Activated CD8-positive, alpha-beta T cell treated with anti-CD3 and anti-CD28 coated beads for 36 hours (primary cell): ENCODE data around the gene RICTOR. TPM values are rescaled to one million over a fixed set of nuclear protein-coding genes. Genes with fewer than 3 reads are reported as not detected.

ENCODE experiments used
- ATAC-seq: fragments of 200-7000 bp; cut with Tn5 transposase; one replicate; pipeline ENCODE4 v1.10.0; 2021; ENCODE audit warnings: mild to moderate bottlenecking, moderate library complexity
- CTCF ChIA-PET: fragments of 350-600 bp; sonication (Branson Sonifier 250); formaldehyde crosslinking; loops from one replicate; lab custom pipeline; 2021; ENCODE audit warnings: antibody characterized with exemption; lab: Charles Lee
- POLR2A ChIA-PET: fragments of 350-600 bp; sonication (Branson Sonifier 250); formaldehyde crosslinking; loops from one replicate; lab custom pipeline; 2021; ENCODE audit warnings: antibody characterized with exemption; lab: Charles Lee
- DNase-seq: peaks from one replicate; pipeline ENCODE4 v3.0.0-alpha.2; 2020
- H3K27ac Mint-ChIP-seq: one replicate; pipeline ENCODE4 v1.8.0; 2021; ENCODE audit warnings: mild to moderate bottlenecking, mixed read lengths
- H3K27me3 Mint-ChIP-seq: one replicate; pipeline ENCODE4 v1.8.0; 2021; ENCODE audit warnings: mixed read lengths
- H3K36me3 Mint-ChIP-seq: one replicate; pipeline ENCODE4 v1.8.0; 2021; ENCODE audit warnings: low read depth, mixed read lengths
- H3K4me1 Mint-ChIP-seq: one replicate; pipeline ENCODE4 v1.8.0; 2021; ENCODE audit warnings: low read depth, mixed read lengths
- H3K4me3 Mint-ChIP-seq: one replicate; pipeline ENCODE4 v1.8.0; 2021; ENCODE audit warnings: mild to moderate bottlenecking, moderate library complexity, mixed read lengths
- H3K9me3 Mint-ChIP-seq: one replicate; pipeline ENCODE4 v1.8.0; 2021; ENCODE audit warnings: mixed read lengths
- intact Hi-C: fragments of 100-400 bp; cut with micrococcal nuclease; formaldehyde crosslinking; loops from one replicate; pipeline ENCODE4 v1.10.0; 2022
- total RNA-seq, 2 experiments: library from RNA; stranded (reverse); gene quantifications; one replicate each; pipeline ENCODE4 v1.2.3, GENCODE V29; 2021
- TF ChIP-seq, protein P1 (sequence below): fragments of 200-600 bp; IDR thresholded peaks from one replicate; pipeline ENCODE4 v1.8.0; 2022; ENCODE audit warnings: antibody characterized with exemption, mild to moderate bottlenecking

RICTOR gene
- total RNA-seq, 2 experiments from 2014 or later: 23.9 to 26.1 TPM

- H3K4me1 Mint-ChIP-seq: peaks cover 59% of the 10 kb centered on the region
- H3K36me3 Mint-ChIP-seq: peaks cover 36% of the 10 kb centered on the region
- no peaks in the 10 kb centered on the region for H3K9me3 Mint-ChIP-seq
- no peak for DNase-seq
- H3K27me3 Mint-ChIP-seq: no peaks in the 10 kb centered on the region
- no peak overlapping the region for H3K4me3 Mint-ChIP-seq
- TF ChIP-seq, protein P1, sequence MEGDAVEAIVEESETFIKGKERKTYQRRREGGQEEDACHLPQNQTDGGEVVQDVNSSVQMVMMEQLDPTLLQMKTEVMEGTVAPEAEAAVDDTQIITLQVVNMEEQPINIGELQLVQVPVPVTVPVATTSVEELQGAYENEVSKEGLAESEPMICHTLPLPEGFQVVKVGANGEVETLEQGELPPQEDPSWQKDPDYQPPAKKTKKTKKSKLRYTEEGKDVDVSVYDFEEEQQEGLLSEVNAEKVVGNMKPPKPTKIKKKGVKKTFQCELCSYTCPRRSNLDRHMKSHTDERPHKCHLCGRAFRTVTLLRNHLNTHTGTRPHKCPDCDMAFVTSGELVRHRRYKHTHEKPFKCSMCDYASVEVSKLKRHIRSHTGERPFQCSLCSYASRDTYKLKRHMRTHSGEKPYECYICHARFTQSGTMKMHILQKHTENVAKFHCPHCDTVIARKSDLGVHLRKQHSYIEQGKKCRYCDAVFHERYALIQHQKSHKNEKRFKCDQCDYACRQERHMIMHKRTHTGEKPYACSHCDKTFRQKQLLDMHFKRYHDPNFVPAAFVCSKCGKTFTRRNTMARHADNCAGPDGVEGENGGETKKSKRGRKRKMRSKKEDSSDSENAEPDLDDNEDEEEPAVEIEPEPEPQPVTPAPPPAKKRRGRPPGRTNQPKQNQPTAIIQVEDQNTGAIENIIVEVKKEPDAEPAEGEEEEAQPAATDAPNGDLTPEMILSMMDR: no peak
- no peak overlapping the region for H3K27ac Mint-ChIP-seq
- CTCF ChIA-PET: interaction anchor here (1.2 to 1.4 kb wide), 2 partner anchors 13 to 77 kb away, joined by 3 read pairs; no protein-coding TSS in a partner anchor
- ATAC-seq: no peak
- POLR2A ChIA-PET: no interaction called here
- intact Hi-C loops: no loop called here
These were observed 54.9 kb downstream of the RICTOR start for GRCh38 chr5:39019254-39019653.

DNA sequence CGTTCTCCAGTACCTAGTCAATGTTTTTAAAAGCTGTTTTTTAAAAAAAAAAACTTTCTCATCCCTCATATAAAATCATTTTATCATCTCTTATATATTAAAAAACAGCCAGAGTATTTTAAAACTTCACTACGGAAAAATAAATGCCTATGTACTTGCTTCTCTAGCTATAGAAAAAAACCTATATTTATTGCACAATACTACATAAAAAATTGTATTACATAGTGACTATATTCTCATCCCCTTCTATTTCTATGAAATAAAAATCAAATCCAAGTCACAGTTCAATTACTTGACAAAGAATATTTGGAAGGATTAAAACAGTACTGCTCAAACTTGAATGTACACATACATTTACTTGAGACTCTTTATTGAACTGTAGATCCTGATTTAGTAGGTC lies 56.7 kb downstream of the RICTOR start:
- Mint-ChIP-seq H3K27me3 (no peaks in the 10 kb centered on the region), H3K36me3 (peaks cover 39% of the 10 kb centered on the region), H3K9me3 (peaks cover 3% of the 10 kb centered on the region), H3K4me3 (no peak overlapping the region), H3K27ac (no peak overlapping the region), H3K4me1 (peaks cover 47% of the 10 kb centered on the region)
- TF ChIP-seq, protein P1: no peak
- no peak for DNase-seq
- ChIA-PET CTCF (no interaction called here), POLR2A (no interaction called here)
- intact Hi-C loops: no loop called here
- no peak for ATAC-seq

GRCh38 chr5:39016587-39017275 lies 57.5 kb downstream of the RICTOR start:
- TF ChIP-seq, protein P1: no peak
- Mint-ChIP-seq H3K4me1 (peaks cover 41% of the 10 kb centered on the region), H3K27me3 (no peaks in the 10 kb centered on the region), H3K27ac (peak overlapping the region; percentile 26), H3K4me3 (no peak overlapping the region), H3K9me3 (peaks cover 9% of the 10 kb centered on the region), H3K36me3 (peaks cover 47% of the 10 kb centered on the region)
- ChIA-PET POLR2A (no interaction called here), CTCF (no interaction called here)
- intact Hi-C loops: no loop called here
- ATAC-seq (no peak), DNase-seq (no peak)

DNA sequence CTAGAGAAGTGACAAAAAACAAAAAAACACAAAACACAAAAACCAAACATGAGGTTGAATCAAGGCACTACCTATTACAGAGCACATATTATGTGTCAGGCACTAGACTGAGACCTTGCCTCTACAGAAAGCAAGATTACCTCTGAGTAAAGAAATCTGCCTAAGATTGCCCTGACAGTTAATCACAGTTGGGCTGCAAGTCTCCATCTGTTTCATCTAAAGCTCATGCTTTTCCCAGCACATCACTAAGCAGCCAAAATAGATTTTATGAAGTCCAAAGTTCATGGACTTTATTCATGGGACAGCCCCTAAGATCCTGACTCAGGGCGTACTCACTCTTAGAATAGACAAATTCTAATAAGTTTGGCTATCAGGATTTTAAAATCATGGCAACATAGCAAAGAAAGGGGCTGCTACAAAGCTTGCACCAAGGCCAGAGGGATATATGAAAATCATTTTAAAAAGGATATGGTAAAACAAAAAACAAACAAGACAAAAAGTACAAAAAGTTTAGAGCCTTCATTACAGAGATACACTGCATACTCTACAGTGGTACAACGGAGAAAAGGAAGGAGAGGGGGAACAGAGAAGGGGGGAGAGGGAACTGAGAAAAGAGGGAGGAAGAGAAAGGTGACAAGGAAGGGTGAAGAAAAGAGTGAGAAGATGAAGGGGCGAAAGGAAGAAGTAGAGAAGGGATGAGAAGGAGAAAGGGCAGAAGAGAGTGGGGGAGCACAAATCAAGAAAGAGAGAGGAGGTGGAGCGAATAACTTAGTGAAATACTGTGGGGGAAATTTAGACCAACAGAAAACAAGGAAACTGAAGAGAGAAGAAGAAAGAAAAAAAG lies 58.2 kb downstream of the RICTOR start:
- H3K36me3 Mint-ChIP-seq: peaks cover 49% of the 10 kb centered on the region
- peak; percentile 81 for ATAC-seq
- H3K4me1 Mint-ChIP-seq: peaks cover 35% of the 10 kb centered on the region
- peaks cover 16% of the 10 kb centered on the region for H3K9me3 Mint-ChIP-seq
- no peak for DNase-seq
- peak overlapping the region; percentile 32 for H3K27ac Mint-ChIP-seq
- H3K27me3 Mint-ChIP-seq: no peaks in the 10 kb centered on the region
- ChIA-PET POLR2A (no interaction called here), CTCF (interaction anchor here (0.8 to 1.4 kb wide), 2 partner anchors 10 to 23 kb away, joined by 3 to 5 read pairs; no protein-coding TSS in a partner anchor)
- TF ChIP-seq, protein P1: no peak
- intact Hi-C loops: no loop called here
- H3K4me3 Mint-ChIP-seq: no peak overlapping the region

- H3K4me1 Mint-ChIP-seq: peaks cover 33% of the 10 kb centered on the region
- no peaks in the 10 kb centered on the region for H3K27me3 Mint-ChIP-seq
- no peak for ATAC-seq
- ChIA-PET CTCF (interaction anchor here (0.7 to 2.8 kb wide), 2 partner anchors 9 to 66 kb away, joined by 3 to 17 read pairs; no protein-coding TSS in a partner anchor), POLR2A (no interaction called here)
- peaks cover 22% of the 10 kb centered on the region for H3K9me3 Mint-ChIP-seq
- DNase-seq: no peak
- peaks cover 53% of the 10 kb centered on the region for H3K36me3 Mint-ChIP-seq
- no peak overlapping the region for H3K4me3 Mint-ChIP-seq
- TF ChIP-seq, protein P1: no peak
- H3K27ac Mint-ChIP-seq: no peak overlapping the region
- intact Hi-C loops: no loop called here
These were observed 59.6 kb downstream of the RICTOR start for GRCh38 chr5:39014561-39014960.
